Testis (tissue), 3 donors: ENCODE measurements around the gene PSMA5. TPM values are rescaled to one million over a fixed set of nuclear protein-coding genes. Genes with fewer than 3 reads are reported as not detected.

Source experiments
- DNase-seq: peaks from one replicate; pipeline ENCODE4 v3.0.0-alpha.2; 2019
- H3K27ac ChIP-seq, 2 donors: fragments of 200-600 bp; sonication (generic); one replicate each; pipeline ENCODE4 v1.5.1; 2019
- H3K27me3 ChIP-seq: fragments of 200-600 bp; sonication (generic); one replicate; pipeline ENCODE4 v1.5.1; 2019
- H3K36me3 ChIP-seq: fragments of 200-600 bp; sonication (generic); one replicate; pipeline ENCODE4 v1.5.1; 2017; ENCODE audit warnings: low read depth; ENCODE audit errors: missing control alignments
- H3K4me1 ChIP-seq: fragments of 200-600 bp; sonication (generic); one replicate; pipeline ENCODE4 v1.5.1; 2019
- H3K4me3 ChIP-seq, 2 donors: fragments of 200-600 bp; sonication (generic); one replicate each; pipeline ENCODE4 v1.5.1; 2017 to 2019
- H3K9me3 ChIP-seq: fragments of 200-600 bp; sonication (generic); one replicate; pipeline ENCODE4 v1.5.1; 2017
- CTCF ChIP-seq, 3 experiments: fragments of 450-650 bp in 2 of 3; fragments of 200-600 bp in 1 of 3; sonication (generic) in 1 of 3; IDR thresholded peaks; one replicate each; pipeline ENCODE4 v1.5.1; 2016 to 2019; ENCODE audit warnings: antibody characterized with exemption in 3 of 3, mild to moderate bottlenecking in 2 of 3, moderate library complexity in 1 of 3
- POLR2A ChIP-seq: fragments of 450-650 bp; IDR thresholded peaks from one replicate; pipeline ENCODE4 v1.6.1; 2017; ENCODE audit warnings: antibody characterized with exemption, mild to moderate bottlenecking, moderate library complexity
- WGBS, 2 donors: methylation state at CpG; one replicate each; pipeline ENCODE4 v1.1.5; 2018; 5-methylcytosine and 5-hydroxymethylcytosine counted together
- intact Hi-C: fragments of 100-400 bp; cut with DNase I; formaldehyde crosslinking; loops from one replicate; pipeline ENCODE4 v1.15.1; 2023; ENCODE audit warnings: low total_unique reads
- polyA plus RNA-seq: library from polyadenylated mRNA; stranded (reverse); fragments of 350-450 nt; fragmentation: Illumina TruSeq; extraction: RNeasy Lipid Tissue Mini Kit (QIAGEN cat#74804); gene quantifications from one replicate; pipeline ENCODE4 v1.2.3, GENCODE V29; 2014; ENCODE audit warnings: low read depth, low replicate concordance; ENCODE audit not compliant: insufficient read depth
- total RNA-seq, 2 donors: library from RNA; depleted of rRNA; stranded (reverse); fragments of >200 nt; gene quantifications; one replicate each; pipeline ENCODE4 v1.2.3, GENCODE V29; 2016

The PSMA5 gene
- total and polyA plus RNA-seq, 3 donors from 2014 or later: 30.9 to 72.0 (median 56.9) TPM

- TF ChIP-seq POLR2A: no peak
- no peak for TF ChIP-seq CTCF (IDR thresholded peaks at IDR 0.05)
- peaks cover 66% of the 10 kb centered on the region for H3K4me1 ChIP-seq
- DNase-seq: no peak
Measured at GRCh38 chr1:109391626-109392025, 34.6 kb downstream of the PSMA5 start.

GRCh38 chr1:109391157-109391556, 35.1 kb downstream of the PSMA5 start:
- Histone ChIP-seq H3K27ac (peak overlapping the region; percentile 82 to 85), H3K4me1 (peaks cover 67% of the 10 kb centered on the region), H3K36me3 (no peaks in the 10 kb centered on the region), H3K4me3 (no peak overlapping the region), H3K27me3 (no peaks in the 10 kb centered on the region), H3K9me3 (no peaks in the 10 kb centered on the region)
- no peak for DNase-seq
- intact Hi-C loops: no loop called here
- WGBS, 2 donors: 16 to 27% methylated on average over 3 of the region's 3 CpGs
- TF ChIP-seq POLR2A (no peak), CTCF (IDR thresholded peaks at IDR 0.05) (no peak)

More at GRCh38 chr1:109391626-109392025, 34.6 kb downstream of the PSMA5 start:
- Histone ChIP-seq H3K27ac (peak overlapping the region; percentile 82 to 85), H3K27me3 (no peaks in the 10 kb centered on the region), H3K9me3 (no peaks in the 10 kb centered on the region), H3K4me3 (no peak overlapping the region), H3K36me3 (no peaks in the 10 kb centered on the region)
- intact Hi-C loops: no loop called here

GRCh38 chr1:109389638-109390341, 36.5 kb downstream of the PSMA5 start:
- TF ChIP-seq CTCF (IDR thresholded peaks at IDR 0.05): no peak
- no peak for TF ChIP-seq POLR2A
- Histone ChIP-seq H3K4me1 (peaks cover 69% of the 10 kb centered on the region), H3K27ac (peak overlapping the region; percentile 82 to 85), H3K27me3 (no peaks in the 10 kb centered on the region), H3K9me3 (no peaks in the 10 kb centered on the region), H3K36me3 (no peaks in the 10 kb centered on the region), H3K4me3 (no peak overlapping the region)
- WGBS, 2 donors: 60 to 63% methylated on average over 5 of the region's 5 CpGs
- DNase-seq: no peak
- intact Hi-C loops: loop anchor here (10.0 kb wide), 1 partner anchor 85 kb away; the partner anchor contains the start of gene MYBPHL

GRCh38 chr1:109388884-109389637, 37.2 kb downstream of the PSMA5 start:
- no peak for DNase-seq
- intact Hi-C loops: loop anchor here (10.0 kb wide), 1 partner anchor 84 kb away; the partner anchor contains the start of gene MYBPHL
- peaks cover 62% of the 10 kb centered on the region for H3K4me1 ChIP-seq
- TF ChIP-seq CTCF (IDR thresholded peaks at IDR 0.05): no peak
- no peak for TF ChIP-seq POLR2A
- H3K27ac ChIP-seq: peak overlapping the region in 1 of 2 donors; percentile 82
- H3K36me3 ChIP-seq: no peaks in the 10 kb centered on the region
- WGBS, 2 donors: 48 to 69% methylated on average over 7 of the region's 7 CpGs
- H3K9me3 ChIP-seq: no peaks in the 10 kb centered on the region
- H3K4me3 ChIP-seq: no peak overlapping the region
- no peaks in the 10 kb centered on the region for H3K27me3 ChIP-seq
